ENCODE results near the gene NOS3.

NOS3 gene

GRCh38 chr7:151057989-151058780 lies 67.4 kb downstream of the NOS3 start:
- intact Hi-C loops (cut with DNase I) = loop anchor here (2.0 kb wide), 2 partner anchors 23 to 29 kb away; partner anchors contain the start of genes ABCB8 and FASTK
- peak; percentile 97 to 100 (median 100) for DNase-seq

- intact Hi-C loops (cut with DNase I) = loop anchor here (2.0 kb wide), 1 partner anchor 22 kb away; the partner anchor contains the start of gene FASTK
- DNase-seq = peak in 8 of 42 donors; percentile 11 to 43 (median 30)
These were observed 68.1 kb downstream of the NOS3 start for GRCh38 chr7:151058781-151059366.

- intact Hi-C loops (cut with DNase I) = loop anchor here (2.0 kb wide), 1 partner anchor 21 kb away; the partner anchor contains the start of gene FASTK
- DNase-seq = peak; percentile 60 to 92 (median 85)
These were observed 68.7 kb downstream of the NOS3 start, which contains the start of gene SLC4A2 for GRCh38 chr7:151059367-151060112. Gene SLC4A2 (plus strand): TSS chr7:151059589. CDS start chr7:151061988, 2,399 bp downstream.

- no peak for DNase-seq
- intact Hi-C loops (cut with DNase I) = no loop called here
These were observed 69.2 kb downstream of the NOS3 start for GRCh38 chr7:151060113-151060415.

GRCh38 chr7:151060416-151061212 lies 69.8 kb downstream of the NOS3 start:
- peak in 30 of 42 donors; percentile 17 to 74 (median 50) for DNase-seq
- intact Hi-C loops (cut with DNase I) = no loop called here

- DNase-seq = no peak
- intact Hi-C loops (cut with DNase I) = no loop called here
These were observed 70.6 kb downstream of the NOS3 start for GRCh38 chr7:151061213-151062110.

- intact Hi-C loops (cut with DNase I) = no loop called here
- no peak for DNase-seq
These were observed 71.2 kb downstream of the NOS3 start for GRCh38 chr7:151062111-151062398.

GRCh38 chr7:151062399-151063211 lies 71.8 kb downstream of the NOS3 start:
- intact Hi-C loops (cut with DNase I) = no loop called here
- DNase-seq = no peak

- intact Hi-C loops (cut with DNase I) = no loop called here
- DNase-seq = no peak
These were observed 72.4 kb downstream of the NOS3 start for GRCh38 chr7:151063212-151063561.
